Tibial nerve (tissue), 4 donors: ENCODE measurements around the gene DNAJC15. TPM values are rescaled to one million over a fixed set of nuclear protein-coding genes. Genes with fewer than 3 reads are reported as not detected.
A peak's percentile ranks its signal among the peaks of the same experiment; 100 is the strongest.

ENCODE experiments used
- DNase-seq, 2 donors: peaks; one replicate each; pipeline ENCODE4 v3.0.0-alpha.2; 2019; ENCODE audit warnings: low spot score in 2 of 2
- H3K27ac ChIP-seq, 4 donors: fragments of 200-600 bp; sonication (generic) in 3 of 4; one replicate each; pipeline ENCODE4 v1.5.1; 2017 to 2019; ENCODE audit warnings: mild to moderate bottlenecking in 1 of 4
- H3K27me3 ChIP-seq, 2 donors: fragments of 200-600 bp; sonication (generic) in 1 of 2; one replicate each; pipeline versions ENCODE4 v1.5.1 to v1.6.0; 2017 to 2019
- H3K36me3 ChIP-seq, 3 donors: fragments of 200-600 bp; sonication (generic); one replicate each; pipeline ENCODE4 v1.5.1; 2018 to 2019
- H3K4me1 ChIP-seq, 4 donors: fragments of 200-600 bp; sonication (generic) in 3 of 4; one replicate each; pipeline ENCODE4 v1.5.1; 2017 to 2019
- H3K4me3 ChIP-seq, 4 donors: fragments of 200-600 bp; sonication (generic) in 3 of 4; one replicate each; pipeline ENCODE4 v1.5.1; 2017 to 2019; ENCODE audit warnings: mild to moderate bottlenecking in 1 of 4, moderate library complexity in 1 of 4
- H3K9me3 ChIP-seq, 4 donors: fragments of 200-600 bp; sonication (generic) in 3 of 4; one replicate each; pipeline ENCODE4 v1.5.1; 2017 to 2019
- EP300 ChIP-seq, 2 donors: sonication (generic); formaldehyde crosslinking; IDR thresholded peaks; one replicate each; pipeline ENCODE4 v1.6.1; 2017; ENCODE audit warnings: antibody characterized with exemption in 2 of 2, mild to moderate bottlenecking in 1 of 2
- POLR2A ChIP-seq, 2 donors: fragments of 450-650 bp; IDR thresholded peaks; one replicate each; pipeline ENCODE4 v1.6.1; 2017; ENCODE audit warnings: antibody characterized with exemption in 2 of 2, mild to moderate bottlenecking in 2 of 2, moderate library complexity in 2 of 2
- WGBS, 2 donors: methylation state at CpG; one replicate each; pipeline ENCODE4 v1.1.5; 2018; 5-methylcytosine and 5-hydroxymethylcytosine counted together
- total RNA-seq, 4 donors: library from RNA; depleted of rRNA; stranded (reverse); fragments of >200 nt; gene quantifications; one replicate each; pipeline ENCODE4 v1.1.0, GENCODE V29; 2016
- TF ChIP-seq, protein P1 (sequence below), 5 experiments: fragments of 200-600 bp in 3 of 5; fragments of 450-650 bp in 2 of 5; sonication (generic) in 3 of 5; IDR thresholded peaks; one replicate each; pipeline ENCODE4 v1.5.1; 2016 to 2019; ENCODE audit warnings: antibody characterized with exemption in 5 of 5, mild to moderate bottlenecking in 3 of 5, moderate library complexity in 2 of 5

DNAJC15 gene
- total RNA-seq, result 1 to 10 TPM; 3.7 to 9.2 (median 5.7) TPM

GRCh38 chr13:43023289-43023963, at the start of gene DNAJC15:
Gene DNAJC15, plus strand, starts transcription at chr13:43023586. Its CDS starts 41 bp downstream, at chr13:43023627.
- peaks cover 0 to 46% (median 11%) of the 10 kb centered on the region in 4 donors for H3K4me1 ChIP-seq
- 7 to 9% methylated on average over 44 to 45 of the region's 48 CpGs for WGBS, 2 donors
- peak within 1 kb of the TSS; percentile 48 to 80 (median 66) for H3K4me3 ChIP-seq
- TF ChIP-seq EP300 (IDR thresholded peaks at IDR 0.05), result peak in 1 of 2 donors; percentile 91
- TF ChIP-seq, protein P1, sequence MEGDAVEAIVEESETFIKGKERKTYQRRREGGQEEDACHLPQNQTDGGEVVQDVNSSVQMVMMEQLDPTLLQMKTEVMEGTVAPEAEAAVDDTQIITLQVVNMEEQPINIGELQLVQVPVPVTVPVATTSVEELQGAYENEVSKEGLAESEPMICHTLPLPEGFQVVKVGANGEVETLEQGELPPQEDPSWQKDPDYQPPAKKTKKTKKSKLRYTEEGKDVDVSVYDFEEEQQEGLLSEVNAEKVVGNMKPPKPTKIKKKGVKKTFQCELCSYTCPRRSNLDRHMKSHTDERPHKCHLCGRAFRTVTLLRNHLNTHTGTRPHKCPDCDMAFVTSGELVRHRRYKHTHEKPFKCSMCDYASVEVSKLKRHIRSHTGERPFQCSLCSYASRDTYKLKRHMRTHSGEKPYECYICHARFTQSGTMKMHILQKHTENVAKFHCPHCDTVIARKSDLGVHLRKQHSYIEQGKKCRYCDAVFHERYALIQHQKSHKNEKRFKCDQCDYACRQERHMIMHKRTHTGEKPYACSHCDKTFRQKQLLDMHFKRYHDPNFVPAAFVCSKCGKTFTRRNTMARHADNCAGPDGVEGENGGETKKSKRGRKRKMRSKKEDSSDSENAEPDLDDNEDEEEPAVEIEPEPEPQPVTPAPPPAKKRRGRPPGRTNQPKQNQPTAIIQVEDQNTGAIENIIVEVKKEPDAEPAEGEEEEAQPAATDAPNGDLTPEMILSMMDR (IDR thresholded peaks at IDR 0.05), result peak in 2 of 5 experiments; percentile 13 to 19
- peak in 1 of 2 donors; percentile 20 for TF ChIP-seq POLR2A (IDR thresholded peaks at IDR 0.05)
- H3K36me3 ChIP-seq, result no peaks in the 10 kb centered on the region
- peak; percentile 49 to 88 for DNase-seq
- H3K9me3 ChIP-seq, result no peaks in the 10 kb centered on the region
- no peaks in the 10 kb centered on the region for H3K27me3 ChIP-seq
- H3K27ac ChIP-seq, result peak within 1 kb of the TSS; percentile 75 to 91 (median 83)

DNA sequence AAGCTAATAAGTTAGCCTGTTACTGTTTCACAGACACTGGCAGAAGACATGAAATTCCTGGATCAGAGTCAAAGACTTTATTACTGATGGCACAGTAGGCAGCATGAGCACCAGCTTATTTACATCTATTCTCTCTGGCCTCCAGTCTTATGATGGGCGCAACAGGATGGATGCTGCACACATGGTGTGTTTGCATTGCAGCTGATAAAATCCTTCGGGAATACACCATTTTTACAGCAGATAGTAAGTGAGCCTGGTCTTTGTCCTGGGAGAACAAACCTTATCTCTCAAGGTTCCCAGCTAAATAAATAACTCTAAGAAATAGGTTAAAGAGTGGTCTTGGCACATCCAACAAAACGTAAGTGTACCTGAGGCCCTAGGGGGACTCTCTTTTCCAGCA, 47.3 kb upstream of the DNAJC15 start:
- TF ChIP-seq POLR2A (IDR thresholded peaks at IDR 0.05) (no peak), EP300 (IDR thresholded peaks at IDR 0.05) (no peak)
- TF ChIP-seq, protein P1 (IDR thresholded peaks at IDR 0.05), result no peak
- no peaks in the 10 kb centered on the region for H3K36me3 ChIP-seq
- no peak for DNase-seq
- no peak overlapping the region for H3K27ac ChIP-seq
- H3K9me3 ChIP-seq, result no peaks in the 10 kb centered on the region
- H3K27me3 ChIP-seq, result no peaks in the 10 kb centered on the region
- H3K4me3 ChIP-seq, result no peak overlapping the region
- WGBS, 2 donors, result 90 to 92% methylated on average over 3 of the region's 3 CpGs
- H3K4me1 ChIP-seq, result peaks cover 0 to 2% (median under 1%) of the 10 kb centered on the region in 4 donors

DNA sequence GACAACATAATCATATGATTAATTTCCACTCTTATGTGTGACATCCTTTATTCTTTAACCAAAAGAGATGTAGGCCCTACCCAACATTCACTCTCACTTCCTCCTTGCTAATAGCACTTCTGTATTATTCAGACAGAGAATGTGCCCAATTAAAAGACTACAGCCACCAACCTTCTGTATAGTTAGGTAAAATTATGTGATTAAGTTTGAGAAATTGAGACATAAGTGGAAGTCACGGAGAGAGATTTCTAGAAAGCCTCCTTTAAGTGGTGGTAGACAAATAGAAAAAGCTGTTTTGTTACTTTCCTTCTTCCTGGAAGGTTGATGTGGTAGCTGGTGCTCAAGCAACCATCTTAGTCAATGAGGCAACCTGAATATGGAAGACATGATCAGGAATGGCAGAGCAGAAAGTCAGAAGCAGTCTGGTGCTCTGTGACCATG, 46.1 kb upstream of the DNAJC15 start:
- 92 to 97% methylated on average over 1 of the region's 1 CpG for WGBS, 2 donors
- Histone ChIP-seq H3K9me3 (no peaks in the 10 kb centered on the region), H3K36me3 (no peaks in the 10 kb centered on the region), H3K27me3 (no peaks in the 10 kb centered on the region), H3K4me3 (no peak overlapping the region), H3K27ac (no peak overlapping the region), H3K4me1 (peaks cover 0 to 9% (median 3%) of the 10 kb centered on the region in 4 donors)
- TF ChIP-seq POLR2A (IDR thresholded peaks at IDR 0.05) (no peak), EP300 (IDR thresholded peaks at IDR 0.05) (no peak)
- TF ChIP-seq, protein P1 (IDR thresholded peaks at IDR 0.05), result no peak
- no peak for DNase-seq

DNA sequence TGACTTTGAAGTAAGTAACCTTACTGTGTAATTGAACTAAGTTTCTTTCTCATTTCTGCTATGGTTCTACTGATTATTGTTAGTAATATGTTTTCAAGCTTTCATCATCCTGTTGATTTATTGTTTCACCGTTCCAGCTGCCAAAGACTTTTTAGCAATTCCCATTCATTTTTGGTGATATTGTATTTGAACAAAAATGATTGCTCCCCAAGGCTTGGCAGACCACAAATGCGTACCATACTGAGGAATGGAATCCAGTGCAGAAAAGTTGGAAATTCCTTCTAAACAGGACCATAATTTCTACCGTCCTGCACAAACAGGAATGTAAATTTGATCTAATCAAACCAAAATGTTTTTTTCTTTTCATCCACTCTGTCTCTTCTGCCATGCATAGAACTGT, 42.1 kb upstream of the DNAJC15 start:
- Histone ChIP-seq H3K27ac (no peak overlapping the region), H3K27me3 (no peaks in the 10 kb centered on the region), H3K9me3 (no peaks in the 10 kb centered on the region), H3K36me3 (no peaks in the 10 kb centered on the region), H3K4me3 (no peak overlapping the region), H3K4me1 (peaks cover 0 to 26% (median 11%) of the 10 kb centered on the region in 4 donors)
- TF ChIP-seq, protein P1 (IDR thresholded peaks at IDR 0.05), result no peak
- no peak for TF ChIP-seq POLR2A (IDR thresholded peaks at IDR 0.05)
- no peak for TF ChIP-seq EP300 (IDR thresholded peaks at IDR 0.05)
- WGBS, 2 donors, result 26 to 32% methylated on average over 3 of the region's 3 CpGs
- no peak for DNase-seq

- H3K36me3 ChIP-seq, result no peaks in the 10 kb centered on the region
- WGBS, 2 donors, result 86 to 87% methylated on average over 1 of the region's 1 CpG
- peaks cover 0 to 26% (median 11%) of the 10 kb centered on the region in 4 donors for H3K4me1 ChIP-seq
- H3K27ac ChIP-seq, result no peak overlapping the region
- H3K9me3 ChIP-seq, result no peaks in the 10 kb centered on the region
- no peak overlapping the region for H3K4me3 ChIP-seq
- H3K27me3 ChIP-seq, result no peaks in the 10 kb centered on the region
- no peak for DNase-seq
- TF ChIP-seq, protein P1 (IDR thresholded peaks at IDR 0.05), result no peak
- TF ChIP-seq EP300 (IDR thresholded peaks at IDR 0.05), result no peak
- TF ChIP-seq POLR2A (IDR thresholded peaks at IDR 0.05), result no peak
These were observed 41.5 kb upstream of the DNAJC15 start for GRCh38 chr13:42981853-42982252.
